Mucosa of rectum (tissue), 2 donors: Measurements from ENCODE around the gene RNLS.

Source experiments
- H3K27ac ChIP-seq, 2 donors: one replicate each; pipeline ENCODE4 v1.7.0; 2013; ENCODE audit warnings: inconsistent platforms in 2 of 2, low read depth in 2 of 2, low read length in 2 of 2
- H3K27me3 ChIP-seq, 2 donors: one replicate each; pipeline ENCODE4 v1.7.0; 2013; ENCODE audit warnings: low read length in 2 of 2; ENCODE audit not compliant: control insufficient read depth in 2 of 2, insufficient read depth in 2 of 2
- H3K36me3 ChIP-seq, 2 donors: one replicate each; pipeline ENCODE4 v1.7.0; 2013; ENCODE audit warnings: low read length in 2 of 2; ENCODE audit not compliant: control insufficient read depth in 2 of 2, insufficient read depth in 2 of 2
- H3K4me1 ChIP-seq, 2 donors: one replicate each; pipeline ENCODE4 v1.7.0; 2013; ENCODE audit warnings: low read length in 2 of 2, mild to moderate bottlenecking in 1 of 2; ENCODE audit not compliant: control insufficient read depth in 2 of 2, insufficient read depth in 2 of 2
- H3K4me3 ChIP-seq, 2 donors: one replicate each; pipeline ENCODE4 v1.7.0; 2013; ENCODE audit warnings: low read length in 2 of 2
- H3K9ac ChIP-seq, 2 donors: one replicate each; pipeline ENCODE4 v1.7.0; 2013; ENCODE audit warnings: low read length in 2 of 2, low read depth in 1 of 2, mild to moderate bottlenecking in 1 of 2
- H3K9me3 ChIP-seq, 2 donors: one replicate each; pipeline ENCODE4 v1.7.0; 2013; ENCODE audit warnings: low read length in 2 of 2; ENCODE audit not compliant: control insufficient read depth in 2 of 2
- donor health status: healthy.
- donor health status: Normal muscosa, but diverticular disease.

The RNLS gene

GRCh38 chr10:88537322-88537721, 45.8 kb downstream of the RNLS start:
- H3K4me1 ChIP-seq: no peaks in the 10 kb centered on the region
- H3K9me3 ChIP-seq: no peaks in the 10 kb centered on the region
- no peak overlapping the region for H3K4me3 ChIP-seq
- H3K9ac ChIP-seq: no peak overlapping the region
- H3K27me3 ChIP-seq: no peaks in the 10 kb centered on the region
- no peaks in the 10 kb centered on the region for H3K36me3 ChIP-seq
- H3K27ac ChIP-seq: no peak overlapping the region

GRCh38 chr10:88536437-88536836, 46.7 kb downstream of the RNLS start:
- Histone ChIP-seq H3K36me3 (no peaks in the 10 kb centered on the region), H3K27me3 (no peaks in the 10 kb centered on the region), H3K4me3 (no peak overlapping the region), H3K27ac (no peak overlapping the region), H3K4me1 (peaks cover 0 to 3% of the 10 kb centered on the region in 2 donors), H3K9ac (no peak overlapping the region), H3K9me3 (no peaks in the 10 kb centered on the region)

DNA sequence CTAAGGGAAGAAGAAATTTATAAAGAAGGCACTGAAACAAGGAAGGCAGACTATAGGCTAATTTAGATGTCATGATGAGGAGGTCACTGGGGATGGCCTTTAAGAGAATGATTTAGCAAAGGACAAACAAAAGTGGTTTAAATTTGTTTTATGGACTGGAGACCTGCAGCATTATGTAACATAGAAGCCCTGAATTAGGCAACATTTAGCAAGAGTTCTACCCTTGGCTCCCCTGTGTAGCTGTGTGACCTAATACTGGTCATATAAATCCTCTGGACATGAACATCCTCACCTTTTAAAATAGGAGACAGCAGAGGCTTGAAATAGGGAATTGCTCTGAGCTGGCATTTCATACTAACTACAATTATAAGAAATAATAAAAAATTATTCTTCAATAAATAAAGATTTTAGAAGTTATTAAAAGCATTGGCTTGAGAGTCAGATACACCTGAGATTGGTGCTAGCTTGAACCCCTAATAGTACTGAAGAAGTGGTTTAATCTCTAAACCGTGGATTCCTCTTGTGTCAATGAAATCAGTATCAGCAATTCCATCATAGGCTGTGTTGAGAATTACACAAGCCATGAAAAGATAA, 48.9 kb downstream of the RNLS start:
- H3K9me3 ChIP-seq: no peaks in the 10 kb centered on the region
- H3K27me3 ChIP-seq: no peaks in the 10 kb centered on the region
- peaks cover 0 to 3% of the 10 kb centered on the region in 2 donors for H3K4me1 ChIP-seq
- H3K4me3 ChIP-seq: no peak overlapping the region
- H3K36me3 ChIP-seq: no peaks in the 10 kb centered on the region
- H3K27ac ChIP-seq: no peak overlapping the region
- H3K9ac ChIP-seq: no peak overlapping the region

DNA sequence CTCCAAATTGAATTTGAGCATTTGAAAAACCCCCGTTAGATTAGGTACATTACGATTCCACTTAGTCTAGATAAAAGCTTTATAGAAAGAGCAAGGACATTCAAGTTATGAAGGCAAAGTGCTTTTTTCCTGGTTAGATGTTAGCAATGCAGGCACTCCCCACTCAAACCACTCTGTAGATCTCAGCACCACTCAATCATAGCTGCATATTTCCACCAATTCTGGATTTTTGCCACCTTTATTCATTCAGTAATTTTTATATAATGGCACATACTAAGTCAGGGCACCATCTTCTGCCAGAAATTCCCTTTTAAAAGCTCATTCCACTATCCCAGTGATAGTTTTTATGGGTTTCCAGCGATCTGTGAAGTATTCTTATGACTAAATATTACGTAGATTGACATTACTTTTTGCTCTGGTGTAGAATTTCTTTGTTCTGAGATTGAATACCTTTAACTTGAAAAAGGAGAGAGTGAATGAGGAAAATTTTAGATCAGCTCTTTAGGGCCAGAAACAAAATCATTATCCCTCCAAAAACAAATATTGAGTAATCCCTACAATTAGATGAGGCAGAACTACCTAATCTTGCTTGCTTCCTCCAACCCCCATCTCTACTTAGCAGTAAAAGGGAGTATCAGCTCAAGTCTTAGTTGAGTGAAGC, 51.6 kb downstream of the RNLS start:
- Histone ChIP-seq H3K9me3 (no peaks in the 10 kb centered on the region), H3K4me3 (no peak overlapping the region), H3K4me1 (peaks cover 0 to 3% of the 10 kb centered on the region in 2 donors), H3K27me3 (no peaks in the 10 kb centered on the region), H3K36me3 (no peaks in the 10 kb centered on the region), H3K27ac (no peak overlapping the region), H3K9ac (no peak overlapping the region)

DNA sequence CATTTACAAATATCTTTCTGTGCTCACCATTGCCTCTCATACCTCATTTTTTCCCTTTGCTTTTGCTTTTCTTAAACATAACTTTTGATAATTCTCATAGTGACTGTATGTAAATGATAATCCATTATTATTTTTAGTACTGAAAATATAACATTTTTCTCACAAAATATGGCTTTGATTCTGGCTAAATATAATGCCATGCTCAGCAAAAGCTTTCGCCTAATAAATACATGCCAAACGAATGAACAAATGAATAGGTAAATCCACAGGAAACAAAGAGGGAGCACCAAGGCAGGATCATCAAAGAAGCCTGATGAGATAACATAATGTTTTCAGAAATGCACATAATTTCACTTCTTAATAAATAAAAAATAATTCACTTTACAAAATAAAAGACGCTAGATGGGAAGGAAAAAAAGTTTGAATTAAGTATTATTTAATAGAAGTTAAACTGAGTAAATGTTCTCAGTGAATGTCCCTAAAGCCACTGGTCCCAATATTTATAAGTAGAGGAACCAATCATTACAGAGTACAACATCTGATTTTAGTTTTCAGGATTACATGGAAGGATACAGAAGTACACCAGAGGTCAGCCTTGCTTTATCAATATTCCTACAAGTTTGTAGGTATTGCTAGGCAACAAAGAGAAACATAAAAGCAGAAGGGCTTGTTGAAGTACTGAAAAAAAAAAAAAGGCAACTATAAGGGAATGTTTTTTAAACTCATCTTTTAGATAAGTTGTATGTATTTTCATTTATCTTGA, 52.3 kb downstream of the RNLS start:
- Histone ChIP-seq H3K36me3 (no peaks in the 10 kb centered on the region), H3K27me3 (no peaks in the 10 kb centered on the region), H3K4me3 (no peak overlapping the region), H3K4me1 (peaks cover 0 to 3% of the 10 kb centered on the region in 2 donors), H3K9ac (no peak overlapping the region), H3K9me3 (no peaks in the 10 kb centered on the region), H3K27ac (no peak overlapping the region)

DNA sequence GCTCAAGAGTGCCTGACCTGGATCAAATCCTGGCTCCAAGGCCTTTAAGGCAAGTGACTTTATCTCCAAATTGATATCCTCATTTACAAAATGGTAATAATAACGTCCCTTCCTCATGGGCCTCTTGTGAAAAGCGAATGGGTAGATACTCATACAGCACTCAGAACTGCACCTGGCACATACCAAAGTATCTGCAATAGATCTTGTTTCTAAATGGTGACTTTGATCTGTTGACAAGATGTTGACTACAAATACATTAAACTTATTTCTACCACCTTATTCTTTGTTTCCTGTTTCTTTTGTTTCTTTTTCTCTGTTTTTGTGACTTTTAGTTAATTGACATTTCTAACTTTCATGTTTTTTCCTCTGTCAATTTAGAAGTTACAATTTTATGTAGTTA, 53.0 kb downstream of the RNLS start:
- Histone ChIP-seq H3K4me1 (peaks cover 0 to 3% of the 10 kb centered on the region in 2 donors), H3K9me3 (no peaks in the 10 kb centered on the region), H3K9ac (no peak overlapping the region), H3K27ac (no peak overlapping the region), H3K27me3 (no peaks in the 10 kb centered on the region), H3K36me3 (no peaks in the 10 kb centered on the region), H3K4me3 (no peak overlapping the region)

- no peak overlapping the region for H3K9ac ChIP-seq
- H3K9me3 ChIP-seq: no peaks in the 10 kb centered on the region
- H3K27ac ChIP-seq: no peak overlapping the region
- H3K36me3 ChIP-seq: no peaks in the 10 kb centered on the region
- H3K4me3 ChIP-seq: no peak overlapping the region
- peaks cover 0 to 3% of the 10 kb centered on the region in 2 donors for H3K4me1 ChIP-seq
- no peaks in the 10 kb centered on the region for H3K27me3 ChIP-seq
Observed at GRCh38 chr10:88528806-88529570, 54.1 kb downstream of the RNLS start.

GRCh38 chr10:88528201-88528600, 54.9 kb downstream of the RNLS start:
- no peaks in the 10 kb centered on the region for H3K9me3 ChIP-seq
- no peak overlapping the region for H3K27ac ChIP-seq
- H3K9ac ChIP-seq: no peak overlapping the region
- no peaks in the 10 kb centered on the region for H3K27me3 ChIP-seq
- no peak overlapping the region for H3K4me3 ChIP-seq
- peaks cover 0 to 3% of the 10 kb centered on the region in 2 donors for H3K4me1 ChIP-seq
- no peaks in the 10 kb centered on the region for H3K36me3 ChIP-seq

- Histone ChIP-seq H3K9ac (no peak overlapping the region), H3K36me3 (no peaks in the 10 kb centered on the region)
Observed at GRCh38 chr10:88527245-88527644, 55.9 kb downstream of the RNLS start.

More at GRCh38 chr10:88527245-88527644, 55.9 kb downstream of the RNLS start:
- Histone ChIP-seq H3K4me1 (peaks cover 0 to 3% of the 10 kb centered on the region in 2 donors), H3K27ac (no peak overlapping the region), H3K9me3 (no peaks in the 10 kb centered on the region), H3K4me3 (no peak overlapping the region), H3K27me3 (no peaks in the 10 kb centered on the region)
